GM21367 (cell line): ENCODE data around the gene IGF1R.

Experiments
- ATAC-seq: cut with Tn5 transposase; IDR thresholded peaks from one replicate; pipeline ENCODE4 v1.9.1; 2021; ENCODE audit not compliant: unreplicated experiment

Gene IGF1R

DNA sequence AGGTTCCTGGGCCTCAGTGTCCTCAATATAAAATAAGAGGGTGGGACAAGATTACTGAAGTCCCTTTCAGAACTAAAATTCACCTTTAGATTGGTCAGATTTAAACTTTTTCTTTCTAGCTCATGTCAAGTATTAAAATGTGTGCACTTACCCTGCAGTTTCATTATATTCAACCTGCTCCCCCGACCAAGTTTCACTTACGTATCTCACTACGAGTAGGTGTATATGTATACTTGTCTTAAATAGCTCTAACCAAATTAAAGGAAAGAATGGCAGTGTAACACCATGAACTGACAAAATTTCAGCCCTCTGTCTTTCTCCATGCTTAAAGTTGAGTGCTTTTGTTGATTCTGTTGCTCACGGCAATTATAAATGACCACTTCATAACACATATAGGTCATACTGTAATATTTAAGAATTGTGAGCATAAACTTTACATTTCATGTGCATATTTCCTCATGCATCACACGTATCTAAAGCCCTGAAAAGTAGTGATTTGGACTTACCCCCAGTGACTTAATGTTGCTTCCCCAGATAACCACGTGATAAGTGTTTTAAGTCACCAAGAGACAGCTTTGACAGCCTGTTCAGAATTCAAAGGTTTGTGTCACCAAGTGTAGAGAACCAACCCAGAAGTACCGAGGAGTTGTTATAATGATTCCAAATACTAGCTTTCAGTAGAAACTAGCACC is 289.2 kb downstream of the IGF1R start:
- peak; percentile 84 for ATAC-seq

- ATAC-seq, result peak; percentile 46
Observed at GRCh38 chr15:98938105-98938417, 289.7 kb downstream of the IGF1R start.

DNA sequence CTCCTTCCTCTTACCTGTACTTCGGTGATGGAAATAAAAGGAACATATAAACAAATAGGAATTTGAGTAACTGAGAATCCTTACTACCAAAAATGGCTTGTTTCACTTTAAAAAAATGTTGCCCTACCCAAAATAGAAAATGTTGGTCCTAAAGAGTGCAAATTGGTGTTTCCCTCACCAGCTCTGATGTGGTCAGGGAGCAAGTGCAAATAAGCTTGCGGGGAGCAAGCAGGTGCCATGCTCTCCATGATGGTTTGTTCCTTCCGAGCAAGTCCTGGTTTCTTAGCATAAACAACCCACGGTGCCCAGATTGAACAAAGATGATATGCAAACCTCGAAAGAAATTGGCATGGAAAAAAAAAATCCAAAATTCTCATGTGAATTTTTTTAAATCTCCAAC is 290.5 kb downstream of the IGF1R start:
- ATAC-seq, result no peak

- ATAC-seq, result no peak
Observed at GRCh38 chr15:98939311-98940080, 291.2 kb downstream of the IGF1R start.

GRCh38 chr15:98941595-98942255 is 293.4 kb downstream of the IGF1R start:
- no peak for ATAC-seq

- ATAC-seq, result no peak
Observed at GRCh38 chr15:98942431-98942830, 294.1 kb downstream of the IGF1R start.

DNA sequence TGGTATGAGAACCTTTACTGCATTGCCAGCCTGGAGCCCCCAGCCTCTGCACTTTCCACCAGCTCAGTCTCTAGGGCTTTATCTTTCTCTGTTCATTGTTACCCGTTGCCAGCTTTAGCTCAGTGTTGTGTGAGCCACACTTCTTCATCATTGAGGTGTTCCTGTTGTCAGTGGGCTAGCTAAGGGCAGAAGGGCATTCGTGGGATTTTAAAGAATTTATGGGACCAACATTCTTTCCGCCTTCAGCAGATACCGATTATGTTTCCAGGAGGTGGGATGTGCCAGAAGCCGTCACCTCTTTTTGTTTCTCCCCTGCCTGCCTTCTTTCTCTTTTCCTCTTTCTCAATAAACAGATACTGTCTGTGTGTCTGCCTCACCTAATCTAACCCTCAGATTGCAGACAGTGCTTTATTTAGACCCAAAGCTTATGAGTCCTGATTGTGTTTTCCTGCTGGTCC is 294.7 kb downstream of the IGF1R start:
- no peak for ATAC-seq

- ATAC-seq, result no peak
Observed at GRCh38 chr15:98943601-98944151, 295.3 kb downstream of the IGF1R start.

DNA sequence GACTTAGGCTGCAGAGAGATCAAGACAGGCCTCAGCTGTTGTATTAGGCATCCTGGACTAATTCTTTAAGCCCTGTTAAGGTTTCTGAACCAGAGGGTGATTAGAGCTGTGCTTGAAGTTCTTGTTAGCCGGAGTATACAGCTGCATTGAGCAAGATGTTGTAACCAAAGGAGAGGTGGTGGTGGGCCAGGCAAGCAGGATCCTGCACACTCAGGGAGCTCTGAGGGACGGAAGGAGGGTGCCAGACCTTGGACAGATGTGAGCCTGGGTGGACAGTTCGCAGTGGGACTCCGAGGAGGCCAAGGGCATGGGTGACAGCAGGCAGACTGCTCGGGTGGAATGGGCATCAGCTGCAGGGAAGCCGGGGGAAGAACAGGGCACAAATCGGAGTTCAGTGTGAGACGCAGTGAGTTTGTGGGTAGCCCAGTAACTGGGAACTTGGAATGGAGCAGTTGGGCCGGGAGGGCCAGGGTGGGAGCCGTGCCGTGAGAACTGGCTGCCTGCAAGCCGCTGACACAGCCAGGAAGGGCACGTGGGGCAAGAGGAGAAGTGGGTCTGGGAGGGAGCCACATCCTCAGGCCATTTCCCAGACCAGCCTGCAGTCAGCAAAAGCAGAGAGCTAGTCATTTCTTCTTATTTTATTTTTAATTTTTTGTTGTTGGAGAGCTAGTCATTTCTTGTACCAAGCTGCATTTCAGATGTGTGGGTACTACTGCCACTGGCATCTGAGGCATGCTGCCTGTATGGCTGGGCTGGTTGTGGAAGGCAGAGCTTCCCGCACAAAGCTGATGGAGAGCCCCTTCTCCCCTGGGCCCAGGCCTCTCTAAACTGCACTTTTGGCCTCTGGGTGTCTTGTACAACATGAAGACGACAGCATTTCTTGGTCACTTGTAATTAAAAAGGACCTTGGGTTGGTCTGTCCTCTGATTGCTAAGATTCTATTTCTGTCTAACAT is 298.2 kb downstream of the IGF1R start:
- ATAC-seq, result no peak

DNA sequence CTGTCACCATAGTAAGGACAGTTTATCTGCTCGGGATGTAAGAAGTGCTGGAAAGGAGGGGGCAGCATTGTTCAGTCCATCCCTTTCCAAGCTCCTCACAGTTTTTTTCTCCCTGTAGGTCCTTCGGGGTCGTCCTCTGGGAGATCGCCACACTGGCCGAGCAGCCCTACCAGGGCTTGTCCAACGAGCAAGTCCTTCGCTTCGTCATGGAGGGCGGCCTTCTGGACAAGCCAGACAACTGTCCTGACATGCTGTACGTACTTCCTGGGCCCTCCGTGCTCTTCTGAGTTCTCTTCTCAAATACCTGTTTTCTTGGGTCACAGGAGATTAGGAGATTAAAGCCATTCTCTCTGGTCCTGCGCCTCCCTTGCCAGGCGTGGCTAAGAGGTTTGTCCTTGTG is 300.1 kb downstream of the IGF1R start:
- ATAC-seq, result no peak

GRCh38 chr15:98948941-98949340 is 300.6 kb downstream of the IGF1R start:
- ATAC-seq, result no peak

GRCh38 chr15:98949624-98950023 is 301.3 kb downstream of the IGF1R start:
- ATAC-seq, result no peak

DNA sequence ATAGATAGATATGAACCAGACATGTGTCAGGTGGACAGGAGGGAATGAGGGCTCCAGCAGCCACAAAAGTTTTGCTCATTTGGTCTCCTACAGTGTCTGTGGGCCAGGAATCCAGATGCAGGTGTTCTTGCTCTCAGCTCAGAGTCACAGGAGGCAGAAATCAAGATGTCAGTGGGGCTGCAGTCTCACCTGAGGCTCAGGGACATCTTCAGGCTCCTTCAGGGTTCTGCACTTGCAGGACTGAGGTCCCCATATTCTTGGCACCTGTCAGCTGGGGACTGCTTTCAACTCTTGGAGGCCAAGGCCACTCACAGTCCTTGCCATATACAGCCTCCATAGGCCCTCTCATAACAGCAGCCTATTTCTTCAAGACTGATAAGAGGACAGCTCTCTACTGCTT is 301.9 kb downstream of the IGF1R start:
- ATAC-seq, result no peak

GRCh38 chr15:98951004-98951403 is 302.7 kb downstream of the IGF1R start:
- ATAC-seq, result no peak

- ATAC-seq, result no peak
Observed at GRCh38 chr15:98951493-98952320, 303.4 kb downstream of the IGF1R start.

DNA sequence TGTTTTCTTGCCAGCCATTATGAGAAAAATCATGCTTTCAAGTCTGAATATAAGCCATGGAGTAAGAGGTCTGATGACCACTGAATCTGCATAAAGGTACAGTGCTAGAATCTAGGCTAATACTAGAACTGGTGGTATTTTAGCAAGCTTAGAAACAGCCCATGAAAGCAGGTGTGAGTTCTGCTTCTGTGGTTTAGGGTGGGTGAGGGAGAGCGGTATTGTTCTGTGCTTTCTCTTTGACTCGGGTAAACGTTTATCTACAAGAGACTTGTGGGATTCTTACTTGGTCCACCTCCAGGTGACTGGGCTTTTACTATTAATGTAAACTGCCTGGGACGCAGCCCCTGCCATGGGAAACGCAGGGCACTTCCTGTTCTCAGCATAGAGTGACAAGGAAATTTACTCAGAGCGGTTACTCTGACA is 304.1 kb downstream of the IGF1R start:
- ATAC-seq, result peak; percentile 95

DNA sequence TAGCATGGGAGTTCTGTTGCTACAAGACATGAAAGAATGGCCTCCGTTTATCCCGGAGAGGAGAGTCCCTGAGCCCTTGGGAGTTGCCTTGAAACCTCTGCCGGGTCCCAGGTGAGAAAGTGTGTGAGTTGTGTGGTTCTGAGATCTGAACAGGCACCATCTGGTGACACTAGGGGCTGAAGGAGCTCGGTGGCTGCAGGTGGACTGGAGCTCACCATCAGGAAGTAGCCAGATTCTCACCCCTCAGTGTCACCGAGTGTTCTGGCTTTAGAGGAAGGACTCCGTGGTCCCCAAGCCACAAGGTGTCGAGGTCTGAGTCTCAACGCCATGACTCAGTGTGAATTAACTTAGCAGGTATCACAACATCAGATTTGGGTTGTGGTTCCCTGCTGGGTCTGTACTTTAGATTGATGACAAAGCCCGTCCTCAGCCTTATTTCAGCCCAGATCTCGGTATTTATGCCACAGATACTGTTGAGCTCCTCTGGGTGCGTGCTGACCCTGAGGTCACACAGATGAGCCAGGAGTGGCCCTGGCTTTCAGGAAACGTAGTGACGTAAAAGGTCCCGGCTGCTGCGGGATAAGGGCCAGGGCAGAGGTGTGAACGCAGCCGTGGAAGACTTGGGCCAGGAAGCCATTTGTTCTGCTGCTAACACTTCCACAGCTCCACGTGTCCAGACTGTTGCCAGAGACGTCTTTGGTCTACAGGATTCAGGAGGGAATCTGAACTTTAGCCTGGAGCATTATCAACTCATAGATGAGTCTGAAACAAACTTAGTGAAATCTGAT is 304.9 kb downstream of the IGF1R start:
- peak; percentile 27 for ATAC-seq

DNA sequence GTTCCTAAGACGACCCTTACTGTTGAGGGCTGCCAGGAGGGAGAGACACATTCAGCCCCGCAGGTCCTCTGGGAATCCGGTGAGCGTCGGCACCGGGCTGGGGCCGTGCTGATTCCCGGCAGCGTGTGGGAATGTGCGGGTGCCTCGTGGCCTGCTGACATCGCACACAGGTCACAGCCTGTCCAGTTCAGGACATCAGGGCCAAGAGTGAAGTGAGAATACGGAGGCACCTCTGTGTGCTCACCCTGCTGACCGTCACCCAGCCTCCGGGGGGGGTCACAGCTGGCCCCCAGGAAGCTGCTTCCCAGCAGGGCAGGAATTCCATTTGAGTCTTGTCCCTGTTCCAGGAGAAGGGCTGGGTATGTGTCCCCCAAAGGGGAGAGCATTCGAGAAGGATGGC is 305.6 kb downstream of the IGF1R start:
- no peak for ATAC-seq

DNA sequence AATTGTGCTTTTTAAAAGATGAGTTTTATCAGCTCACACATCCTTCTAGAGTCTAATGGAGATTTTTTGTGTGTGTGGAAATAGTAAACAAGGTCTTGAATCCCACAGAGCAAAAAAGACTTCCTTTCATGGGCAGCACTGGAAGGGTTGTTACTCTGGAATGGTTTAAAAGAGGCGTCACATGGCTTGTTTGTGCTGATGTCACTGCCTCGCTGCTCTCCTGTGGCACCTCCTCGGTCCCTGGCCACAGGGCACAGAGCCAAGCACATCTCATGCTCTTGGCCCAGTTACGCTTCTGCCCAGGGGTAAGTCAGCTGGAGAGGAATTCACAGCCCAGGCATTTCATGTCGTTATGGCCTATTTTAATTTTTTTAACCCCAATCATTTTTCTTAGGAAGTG is 306.1 kb downstream of the IGF1R start:
- no peak for ATAC-seq
